Effector memory CD4-positive, alpha-beta T cell (primary cell): ENCODE data around the gene CTNNAL1.
A peak's percentile ranks its signal among the peaks of the same experiment; 100 is the strongest.

Experiments used
- DNase-seq, 3 donors: peaks; one replicate each; pipeline ENCODE4 v3.0.0-alpha.2; 2020
- H3K27ac ChIP-seq: 2 replicates; pipeline ENCODE4 v1.7.0; 2013; ENCODE audit warnings: mild to moderate bottlenecking, low read length, moderate library complexity; ENCODE audit not compliant: insufficient read depth, poor library complexity, severe bottlenecking
- H3K27me3 ChIP-seq: replicated peaks from 2 replicates; pipeline ENCODE4 v1.7.0; 2013; ENCODE audit warnings: mild to moderate bottlenecking, low read length; ENCODE audit not compliant: insufficient read depth, control insufficient read depth, poor library complexity, severe bottlenecking
- H3K36me3 ChIP-seq: 2 replicates; pipeline ENCODE4 v1.7.0; 2013; ENCODE audit warnings: mild to moderate bottlenecking, low read length, moderate library complexity; ENCODE audit not compliant: control insufficient read depth, insufficient read depth
- H3K4me1 ChIP-seq: 2 replicates; pipeline ENCODE4 v1.7.0; 2013; ENCODE audit warnings: low read length, mild to moderate bottlenecking; ENCODE audit not compliant: control insufficient read depth, insufficient read depth, poor library complexity, severe bottlenecking
- H3K4me3 ChIP-seq: 2 replicates; pipeline ENCODE4 v1.7.0; 2013; ENCODE audit warnings: low read length, low read depth, mild to moderate bottlenecking; ENCODE audit not compliant: insufficient read depth, poor library complexity, severe bottlenecking
- H3K9me3 ChIP-seq: 2 replicates; pipeline ENCODE4 v1.7.0; 2013; ENCODE audit warnings: mild to moderate bottlenecking, low read length, moderate library complexity; ENCODE audit not compliant: control insufficient read depth

The CTNNAL1 gene

GRCh38 chr9:109016132-109016531 lies 2.8 kb upstream of the CTNNAL1 start:
- no peaks in the 10 kb centered on the region for H3K36me3 ChIP-seq
- H3K9me3 ChIP-seq, result no peaks in the 10 kb centered on the region
- H3K27ac ChIP-seq, result no peak overlapping the region
- H3K4me3 ChIP-seq, result no peak overlapping the region
- H3K4me1 ChIP-seq, result peaks cover 12% of the 10 kb centered on the region
- DNase-seq, result no peak
- no peaks in the 10 kb centered on the region for H3K27me3 ChIP-seq

- H3K27ac ChIP-seq, result no peak overlapping the region
- no peak for DNase-seq
- no peaks in the 10 kb centered on the region for H3K9me3 ChIP-seq
- H3K27me3 ChIP-seq, result no peaks in the 10 kb centered on the region
- H3K4me3 ChIP-seq, result no peak overlapping the region
- no peaks in the 10 kb centered on the region for H3K36me3 ChIP-seq
- peaks cover 12% of the 10 kb centered on the region for H3K4me1 ChIP-seq
Measured at GRCh38 chr9:109014608-109015280, 1.4 kb upstream of the CTNNAL1 start.

GRCh38 chr9:109013679-109014607 lies 644 bp upstream of the CTNNAL1 start:
- DNase-seq, result peak in 1 of 3 donors; percentile 1
- Histone ChIP-seq H3K27ac (peak overlapping the region; percentile 65), H3K9me3 (no peaks in the 10 kb centered on the region), H3K4me1 (peaks cover 12% of the 10 kb centered on the region), H3K4me3 (peak overlapping the region; percentile 20), H3K36me3 (no peaks in the 10 kb centered on the region), H3K27me3 (no peaks in the 10 kb centered on the region)

- peak overlapping the region; percentile 88 for H3K4me3 ChIP-seq
- DNase-seq, result peak; percentile 19 to 51 (median 38)
- H3K27ac ChIP-seq, result peak overlapping the region; percentile 69
Measured at GRCh38 chr9:109012009-109012875, 1.1 kb downstream of the CTNNAL1 start.

GRCh38 chr9:109011231-109011671 lies 2.0 kb downstream of the CTNNAL1 start:
- Histone ChIP-seq H3K9me3 (no peaks in the 10 kb centered on the region), H3K27me3 (no peaks in the 10 kb centered on the region), H3K27ac (no peak overlapping the region), H3K4me3 (no peak overlapping the region), H3K36me3 (no peaks in the 10 kb centered on the region), H3K4me1 (peaks cover 12% of the 10 kb centered on the region)
- no peak for DNase-seq

More at GRCh38 chr9:109012009-109012875, 1.1 kb downstream of the CTNNAL1 start:
- Histone ChIP-seq H3K27me3 (no peaks in the 10 kb centered on the region), H3K9me3 (no peaks in the 10 kb centered on the region), H3K36me3 (no peaks in the 10 kb centered on the region), H3K4me1 (peaks cover 12% of the 10 kb centered on the region)

GRCh38 chr9:109010746-109011145 lies 2.6 kb downstream of the CTNNAL1 start:
- peak; percentile 6 to 21 (median 18) for DNase-seq
- Histone ChIP-seq H3K4me1 (peaks cover 12% of the 10 kb centered on the region), H3K36me3 (no peaks in the 10 kb centered on the region), H3K27me3 (no peaks in the 10 kb centered on the region), H3K9me3 (no peaks in the 10 kb centered on the region), H3K4me3 (no peak overlapping the region), H3K27ac (no peak overlapping the region)

GRCh38 chr9:109005678-109006077 lies 7.6 kb downstream of the CTNNAL1 start:
- Histone ChIP-seq H3K27me3 (no peaks in the 10 kb centered on the region), H3K27ac (no peak overlapping the region), H3K36me3 (no peaks in the 10 kb centered on the region), H3K4me1 (peaks cover 6% of the 10 kb centered on the region), H3K9me3 (no peaks in the 10 kb centered on the region), H3K4me3 (no peak overlapping the region)
- DNase-seq, result no peak

- no peak overlapping the region for H3K27ac ChIP-seq
- peaks cover 6% of the 10 kb centered on the region for H3K4me1 ChIP-seq
- DNase-seq, result no peak
- H3K36me3 ChIP-seq, result no peaks in the 10 kb centered on the region
- H3K27me3 ChIP-seq, result no peaks in the 10 kb centered on the region
- no peak overlapping the region for H3K4me3 ChIP-seq
- H3K9me3 ChIP-seq, result no peaks in the 10 kb centered on the region
Measured at GRCh38 chr9:109003116-109003515, 10.2 kb downstream of the CTNNAL1 start.

- Histone ChIP-seq H3K27me3 (no peaks in the 10 kb centered on the region), H3K36me3 (no peaks in the 10 kb centered on the region), H3K4me1 (peaks cover 6% of the 10 kb centered on the region), H3K27ac (no peak overlapping the region), H3K9me3 (no peaks in the 10 kb centered on the region), H3K4me3 (no peak overlapping the region)
- DNase-seq, result no peak
Measured at GRCh38 chr9:109002141-109002540, 11.2 kb downstream of the CTNNAL1 start.
